ENCODE measurements around the gene CNGB1. TPM values are rescaled to one million over a fixed set of nuclear protein-coding genes. Genes with fewer than 3 reads are reported as not detected.

The CNGB1 gene
- total and polyA plus RNA-seq, 2 of the 13 experiments (the other 11 are each of a cell fraction or from before 2014, with no cell fraction given): 0.02 to 0.15 TPM

DNA sequence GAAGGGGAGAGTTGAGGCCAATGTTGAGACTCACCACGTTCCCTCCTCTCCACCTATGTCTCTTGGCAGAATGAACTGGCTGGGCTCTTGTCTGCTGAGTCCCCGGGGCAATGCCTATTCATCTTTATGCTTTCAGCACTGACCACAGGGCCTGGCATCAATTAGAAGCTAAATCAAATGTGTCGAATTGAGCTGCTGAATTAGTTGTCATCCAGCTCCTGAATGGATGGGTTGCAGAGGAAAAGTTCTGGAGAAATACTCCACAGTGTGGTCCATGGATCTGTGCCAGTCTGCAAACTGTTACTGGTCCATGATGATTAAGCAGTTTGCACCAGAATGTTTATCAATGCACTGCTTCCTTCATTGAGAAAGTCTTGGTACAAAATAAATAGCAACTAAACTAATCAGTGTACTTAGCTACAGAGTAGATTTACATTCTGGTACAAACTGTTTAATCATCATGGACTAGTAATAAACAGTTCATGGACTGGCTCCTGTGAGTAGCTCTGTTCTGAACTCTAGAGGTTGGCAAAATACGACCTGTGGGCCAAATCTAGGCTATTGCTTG is 4.6 kb downstream of the CNGB1 start:
- no peaks in the 10 kb centered on the region for H3K36me3 ChIP-seq (replicated peaks in 1 of 2; ENCODE audit: control insufficient read depth in 1 of 2, insufficient read depth in 2 of 2, low read length in 2 of 2)
- no TSS peak for BruUV-seq (replicated peaks)
- H3K9me3 ChIP-seq (ENCODE audit: low read length): no peaks in the 10 kb centered on the region
- FAIRE-seq (no peak), ATAC-seq (no peak), DNase-seq (ENCODE audit: low spot score) (no peak)
- H3K4me1 ChIP-seq (ENCODE audit: insufficient read depth, low read length): no peaks in the 10 kb centered on the region
- no peak overlapping the region for H3K9ac ChIP-seq (ENCODE audit: insufficient read depth, low read depth, low read length)
- TF ChIP-seq ZNF446 (CRISPR knock-in tag; IDR thresholded peaks at IDR 0.05): no peak
- no peak for TF ChIP-seq MXI1 (IDR thresholded peaks at IDR 0.05; ENCODE audit: borderline replicate concordance, low read depth, low read length)
- no peak for TF ChIP-seq SKI (IDR thresholded peaks at IDR 0.05; ENCODE audit: partially characterized antibody)
- TF ChIP-seq FOXK2 (IDR thresholded peaks at IDR 0.05): no peak
- H3K79me2 ChIP-seq (ENCODE audit: insufficient read depth, low read length): no peaks in the 10 kb centered on the region
- H4K20me1 ChIP-seq (ENCODE audit: insufficient read depth, low read length): no peaks in the 10 kb centered on the region
- no peak overlapping the region for H3K27ac ChIP-seq (ENCODE audit: extremely low read length, insufficient read depth, low read length)
- no peak overlapping the region for H2AFZ ChIP-seq (ENCODE audit: low read length)
- no peak overlapping the region for H3K4me2 ChIP-seq (ENCODE audit: low read depth, low read length)
- in situ Hi-C loops (cut with HindIII; ENCODE audit: extremely low pct_ligation_motif_present, low pct_unique_long_range_greater_than_20kb) (no loop called here), intact Hi-C loops (cut with micrococcal nuclease; ENCODE audit: unreplicated experiment) (no loop called here)
- ChIA-PET POLR2A (no interaction called here), CTCF (ENCODE audit: low intra/inter-chr PET ratio, low total read pairs) (no interaction called here)
- H3K27me3 ChIP-seq (ENCODE audit: control insufficient read depth in 1 of 2, insufficient read depth in 2 of 2, low read length in 2 of 2): peaks cover 8 to 41% of the 10 kb centered on the region in 2 experiments; a peak in 4 of 5 replicates
- H3K4me3 ChIP-seq (replicated peaks in 1 of 3; ENCODE audit: insufficient read depth in 1 of 3, low read depth in 2 of 3, low read length in 3 of 3): no peak overlapping the region
- WGBS (ENCODE audit: low lambda C conversion rate): 13% methylated on average over 4 of the region's 4 CpGs

- Histone ChIP-seq H2AFZ (ENCODE audit: low read length) (no peak overlapping the region), H3K79me2 (ENCODE audit: insufficient read depth, low read length) (no peaks in the 10 kb centered on the region), H3K4me2 (ENCODE audit: low read depth, low read length) (no peak overlapping the region), H3K27ac (ENCODE audit: extremely low read length, insufficient read depth, low read length) (no peak overlapping the region), H4K20me1 (ENCODE audit: insufficient read depth, low read length) (no peaks in the 10 kb centered on the region), H3K27me3 (ENCODE audit: control insufficient read depth in 1 of 2, insufficient read depth in 2 of 2, low read length in 2 of 2) (peaks cover 4 to 41% of the 10 kb centered on the region in 2 experiments; a peak in 3 of 5 replicates), H3K4me3 (replicated peaks in 1 of 3; ENCODE audit: insufficient read depth in 1 of 3, low read depth in 2 of 3, low read length in 3 of 3) (no peak overlapping the region), H3K4me1 (ENCODE audit: insufficient read depth, low read length) (no peaks in the 10 kb centered on the region), H3K36me3 (replicated peaks in 1 of 2; ENCODE audit: control insufficient read depth in 1 of 2, insufficient read depth in 2 of 2, low read length in 2 of 2) (no peaks in the 10 kb centered on the region), H3K9ac (ENCODE audit: insufficient read depth, low read depth, low read length) (no peak overlapping the region), H3K9me3 (ENCODE audit: low read length) (no peaks in the 10 kb centered on the region)
- WGBS (ENCODE audit: low lambda C conversion rate): 21% methylated on average over 4 of the region's 10 CpGs
- FAIRE-seq (no peak), DNase-seq (ENCODE audit: low spot score) (no peak), ATAC-seq (no peak)
- CTCF ChIA-PET (ENCODE audit: low intra/inter-chr PET ratio, low total read pairs): no interaction called here
- intact Hi-C loops (cut with micrococcal nuclease; ENCODE audit: unreplicated experiment) (no loop called here), in situ Hi-C loops (cut with HindIII; ENCODE audit: extremely low pct_ligation_motif_present, low pct_unique_long_range_greater_than_20kb) (no loop called here)
- BruUV-seq (replicated peaks): no TSS peak
- TF ChIP-seq ZNF629 (CRISPR knock-in tag; conservative IDR thresholded peaks at IDR 0.05): peak; percentile 79
- TF ChIP-seq ZNF672 (CRISPR knock-in tag; IDR thresholded peaks at IDR 0.05): no peak
- POLR2A ChIA-PET: no interaction called here
Observed at GRCh38 chr16:57964157-57964700, 6.7 kb downstream of the CNGB1 start.

Data from HepG2 (cell line).